ENCODE results near the gene MORN1.
A peak's percentile ranks its signal among the peaks of the same experiment; 100 is the strongest.

The MORN1 gene

GRCh38 chr1:2383576-2383975 is 7.8 kb downstream of the MORN1 start:
- DNase-seq (ENCODE audit: insufficient read length, low spot score) = no peak
- FAIRE-seq = no peak
- TF ChIP-seq POU2F2 (IDR thresholded peaks at IDR 0.05; ENCODE audit: low read depth, low read length) (no peak), POLR2AphosphoS5 (IDR thresholded peaks at IDR 0.05; ENCODE audit: low read depth, low read length) (no peak), PAX5 (IDR thresholded peaks at IDR 0.05; ENCODE audit: insufficient read depth, low read length, severe bottlenecking) (no peak), TAF1 (IDR thresholded peaks at IDR 0.05; ENCODE audit: low read depth, low read length) (no peak), POLR2A (IDR thresholded peaks at IDR 0.05; ENCODE audit: low read depth, low read length) (no peak), SPI1 (IDR thresholded peaks at IDR 0.05; ENCODE audit: low read depth, low read length) (no peak)

- no peak for FAIRE-seq
- DNase-seq (ENCODE audit: insufficient read length, low spot score) = peak; percentile 68
- TF ChIP-seq SPI1 (IDR thresholded peaks at IDR 0.05; ENCODE audit: low read depth, low read length) (no peak), POLR2AphosphoS5 (IDR thresholded peaks at IDR 0.05; ENCODE audit: low read depth, low read length) (no peak), TAF1 (IDR thresholded peaks at IDR 0.05; ENCODE audit: low read depth, low read length) (no peak), PAX5 (IDR thresholded peaks at IDR 0.05; ENCODE audit: insufficient read depth, low read length, severe bottlenecking) (no peak), POU2F2 (IDR thresholded peaks at IDR 0.05; ENCODE audit: low read depth, low read length) (no peak), POLR2A (IDR thresholded peaks at IDR 0.05; ENCODE audit: low read depth, low read length) (no peak)
These were observed 8.6 kb downstream of the MORN1 start for GRCh38 chr1:2382621-2383361.

GRCh38 chr1:2381741-2382620 is 9.4 kb downstream of the MORN1 start:
- DNase-seq (ENCODE audit: insufficient read length, low spot score) = peak; percentile 99
- TF ChIP-seq POLR2AphosphoS5 (IDR thresholded peaks at IDR 0.05; ENCODE audit: low read depth, low read length) (no peak), TAF1 (IDR thresholded peaks at IDR 0.05; ENCODE audit: low read depth, low read length) (no peak), SPI1 (IDR thresholded peaks at IDR 0.05; ENCODE audit: low read depth, low read length) (no peak), PAX5 (IDR thresholded peaks at IDR 0.05; ENCODE audit: insufficient read depth, low read length, severe bottlenecking) (no peak), POLR2A (IDR thresholded peaks at IDR 0.05; ENCODE audit: low read depth, low read length) (no peak), POU2F2 (IDR thresholded peaks at IDR 0.05; ENCODE audit: low read depth, low read length) (no peak)
- peak; percentile 89 for FAIRE-seq

- FAIRE-seq (no peak), DNase-seq (ENCODE audit: insufficient read length, low spot score) (no peak)
- TF ChIP-seq POLR2A (IDR thresholded peaks at IDR 0.05; ENCODE audit: low read depth, low read length) = no peak
- no peak for TF ChIP-seq TAF1 (IDR thresholded peaks at IDR 0.05; ENCODE audit: low read depth, low read length)
- no peak for TF ChIP-seq SPI1 (IDR thresholded peaks at IDR 0.05; ENCODE audit: low read depth, low read length)
- no peak for TF ChIP-seq POLR2AphosphoS5 (IDR thresholded peaks at IDR 0.05; ENCODE audit: low read depth, low read length)
- TF ChIP-seq PAX5 (IDR thresholded peaks at IDR 0.05; ENCODE audit: insufficient read depth, low read length, severe bottlenecking) = no peak
- TF ChIP-seq POU2F2 (IDR thresholded peaks at IDR 0.05; ENCODE audit: low read depth, low read length) = no peak
These were observed 10.3 kb downstream of the MORN1 start for GRCh38 chr1:2380816-2381591.

DNA sequence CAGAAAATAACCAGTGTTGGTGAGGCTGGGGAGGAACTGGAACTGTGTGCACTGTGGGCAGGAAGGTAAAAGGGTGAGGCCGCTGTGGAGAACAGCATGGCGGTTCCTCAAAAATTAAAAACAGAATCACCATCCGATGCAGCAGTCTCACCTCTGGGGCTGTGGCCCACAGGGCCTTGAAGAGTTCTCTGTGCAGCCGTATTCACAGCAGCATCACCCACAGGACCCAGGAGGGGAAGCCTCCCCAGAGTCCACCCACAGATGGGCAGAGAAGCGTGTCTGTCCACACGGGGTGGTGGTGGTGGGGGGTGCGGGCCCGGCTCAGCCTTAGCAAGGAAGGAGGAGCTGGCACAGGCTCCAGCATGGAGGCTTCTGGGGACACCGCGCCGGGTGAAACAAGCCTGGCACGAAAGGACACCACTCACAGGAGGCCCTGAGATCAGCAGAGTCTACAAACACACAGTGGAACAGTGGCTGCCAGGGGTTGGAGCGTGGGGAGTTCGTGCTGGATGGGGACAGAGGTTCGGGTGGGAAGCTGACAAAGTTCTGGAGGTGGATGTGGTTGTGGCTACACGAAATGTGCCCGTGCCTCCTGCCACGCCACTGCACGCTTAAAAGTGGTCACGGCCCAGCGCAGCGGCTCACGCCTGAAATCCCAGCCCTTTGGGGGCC is 11.5 kb downstream of the MORN1 start:
- FAIRE-seq (peak; percentile 54), DNase-seq (ENCODE audit: insufficient read length, low spot score) (no peak)
- TF ChIP-seq POLR2A (IDR thresholded peaks at IDR 0.05; ENCODE audit: low read depth, low read length) = no peak
- peak; percentile 40 for TF ChIP-seq SPI1 (IDR thresholded peaks at IDR 0.05; ENCODE audit: low read depth, low read length)
- no peak for TF ChIP-seq POLR2AphosphoS5 (IDR thresholded peaks at IDR 0.05; ENCODE audit: low read depth, low read length)

DNA sequence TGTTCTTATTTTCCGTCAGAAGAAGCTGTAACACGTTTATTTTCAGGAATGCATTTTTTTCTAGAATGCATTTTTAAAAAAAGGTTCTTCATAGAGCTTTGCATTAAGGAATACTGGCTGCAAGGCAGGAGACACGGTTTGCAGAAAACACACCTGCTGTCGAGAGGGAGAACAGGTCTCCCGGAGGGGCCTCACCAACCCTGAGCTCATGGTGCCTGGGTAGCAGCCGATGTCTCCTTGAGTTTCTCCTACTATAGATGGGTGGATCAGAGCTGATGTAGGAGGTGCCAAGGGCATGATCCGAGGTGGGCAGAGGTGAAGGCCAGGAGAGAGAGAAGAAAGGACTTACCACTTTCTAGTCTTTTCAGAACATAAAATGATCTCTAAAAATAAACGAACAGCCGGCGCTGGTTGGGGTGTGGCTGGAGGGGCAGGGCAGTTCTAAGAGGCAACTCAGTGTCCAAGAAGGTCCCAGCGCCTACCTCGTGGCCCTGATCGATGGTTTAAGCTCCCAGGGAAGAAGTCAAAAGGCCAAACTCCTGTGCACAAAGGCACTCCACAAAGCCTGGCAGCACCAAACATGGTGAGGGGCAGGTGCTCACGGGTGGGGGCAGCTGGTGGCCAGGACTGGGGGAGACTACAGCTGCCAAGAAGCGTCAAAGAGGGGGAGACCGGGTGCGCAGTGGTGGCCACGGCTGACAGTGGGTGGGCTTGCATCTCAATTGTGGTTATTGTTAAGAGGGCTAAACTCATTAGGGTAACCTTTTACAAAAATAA is 12.2 kb downstream of the MORN1 start:
- DNase-seq (ENCODE audit: insufficient read length, low spot score) (no peak), FAIRE-seq (no peak)
- TF ChIP-seq PAX5 (IDR thresholded peaks at IDR 0.05; ENCODE audit: insufficient read depth, low read length, severe bottlenecking) = no peak
- no peak for TF ChIP-seq POLR2AphosphoS5 (IDR thresholded peaks at IDR 0.05; ENCODE audit: low read depth, low read length)
- no peak for TF ChIP-seq POLR2A (IDR thresholded peaks at IDR 0.05; ENCODE audit: low read depth, low read length)
- no peak for TF ChIP-seq POU2F2 (IDR thresholded peaks at IDR 0.05; ENCODE audit: low read depth, low read length)
- TF ChIP-seq TAF1 (IDR thresholded peaks at IDR 0.05; ENCODE audit: low read depth, low read length) = no peak
- no peak for TF ChIP-seq SPI1 (IDR thresholded peaks at IDR 0.05; ENCODE audit: low read depth, low read length)

- DNase-seq (ENCODE audit: insufficient read length, low spot score) = no peak
- no peak for FAIRE-seq
- TF ChIP-seq SPI1 (IDR thresholded peaks at IDR 0.05; ENCODE audit: low read depth, low read length) (no peak), POLR2A (IDR thresholded peaks at IDR 0.05; ENCODE audit: low read depth, low read length) (no peak), TAF1 (IDR thresholded peaks at IDR 0.05; ENCODE audit: low read depth, low read length) (no peak), POLR2AphosphoS5 (IDR thresholded peaks at IDR 0.05; ENCODE audit: low read depth, low read length) (no peak), PAX5 (IDR thresholded peaks at IDR 0.05; ENCODE audit: insufficient read depth, low read length, severe bottlenecking) (no peak), POU2F2 (IDR thresholded peaks at IDR 0.05; ENCODE audit: low read depth, low read length) (no peak)
These were observed 12.9 kb downstream of the MORN1 start for GRCh38 chr1:2378441-2378851.

All from GM12891 (cell line).